ENCODE measurements around the gene KCNH3. TPM values are rescaled to one million over a fixed set of nuclear protein-coding genes. Genes with fewer than 3 reads are reported as not detected.

KCNH3 gene
- polyA plus RNA-seq, 4 donors: 0.22 to 3.4 TPM; not detected in 2

- Histone ChIP-seq H3K4me3 (ENCODE audit: low read depth in 1 of 3, low read length in 3 of 3) (peak overlapping the region in 1 of 3 donors; percentile 75), H3K9me3 (ENCODE audit: control insufficient read depth in 2 of 2, insufficient read depth in 1 of 2, low read depth in 1 of 2, low read length in 1 of 2) (peaks cover 0 to 3% of the 10 kb centered on the region in 2 donors), H3K36me3 (ENCODE audit: control insufficient read depth in 3 of 3, insufficient read depth in 2 of 3, low read depth in 1 of 3, low read length in 3 of 3) (no peaks in the 10 kb centered on the region), H3K27me3 (ENCODE audit: control insufficient read depth in 3 of 3, insufficient read depth in 3 of 3, low read length in 3 of 3) (peaks cover 9 to 87% (median 13%) of the 10 kb centered on the region in 3 donors), H3K27ac (ENCODE audit: low read depth in 1 of 3, low read length in 2 of 3) (no peak overlapping the region), H3K4me1 (ENCODE audit: control insufficient read depth in 3 of 3, insufficient read depth in 2 of 3, low read depth in 1 of 3, low read length in 2 of 3) (peaks cover 0 to 28% (median 0%) of the 10 kb centered on the region in 3 donors)
- DNase-seq (no peak), FAIRE-seq (no peak)
- WGBS, 3 donors: 6 to 12% (median 11%) methylated on average over 37 to 47 of the region's 47 CpGs
These were observed 787 bp downstream of the KCNH3 start for GRCh38 chr12:49539406-49540228.

- FAIRE-seq: no peak
These were observed 1.7 kb downstream of the KCNH3 start for GRCh38 chr12:49540229-49541139.

GRCh38 chr12:49541140-49541861, 2.5 kb downstream of the KCNH3 start:
- no peak for FAIRE-seq
- 88 to 91% (median 90%) methylated on average over 17 to 18 of the region's 18 CpGs for WGBS, 3 donors
- Histone ChIP-seq H3K9me3 (ENCODE audit: control insufficient read depth in 2 of 2, insufficient read depth in 1 of 2, low read depth in 1 of 2, low read length in 1 of 2) (peaks cover 0 to 3% of the 10 kb centered on the region in 2 donors), H3K27me3 (ENCODE audit: control insufficient read depth in 3 of 3, insufficient read depth in 3 of 3, low read length in 3 of 3) (peaks cover 6 to 88% (median 13%) of the 10 kb centered on the region in 3 donors), H3K36me3 (ENCODE audit: control insufficient read depth in 3 of 3, insufficient read depth in 2 of 3, low read depth in 1 of 3, low read length in 3 of 3) (no peaks in the 10 kb centered on the region), H3K4me1 (ENCODE audit: control insufficient read depth in 3 of 3, insufficient read depth in 2 of 3, low read depth in 1 of 3, low read length in 2 of 3) (peaks cover 0 to 28% (median 0%) of the 10 kb centered on the region in 3 donors), H3K4me3 (ENCODE audit: low read depth in 1 of 3, low read length in 3 of 3) (no peak overlapping the region), H3K27ac (ENCODE audit: low read depth in 1 of 3, low read length in 2 of 3) (no peak overlapping the region)
- no peak for DNase-seq

More at GRCh38 chr12:49540229-49541139, 1.7 kb downstream of the KCNH3 start:
- H3K4me3 ChIP-seq (ENCODE audit: low read depth in 1 of 3, low read length in 3 of 3): no peak overlapping the region
- H3K4me1 ChIP-seq (ENCODE audit: control insufficient read depth in 3 of 3, insufficient read depth in 2 of 3, low read depth in 1 of 3, low read length in 2 of 3): peaks cover 0 to 28% (median 0%) of the 10 kb centered on the region in 3 donors
- 40 to 68% (median 52%) methylated on average over 19 to 21 of the region's 21 CpGs for WGBS, 3 donors
- H3K36me3 ChIP-seq (ENCODE audit: control insufficient read depth in 3 of 3, insufficient read depth in 2 of 3, low read depth in 1 of 3, low read length in 3 of 3): no peaks in the 10 kb centered on the region
- H3K27ac ChIP-seq (ENCODE audit: low read depth in 1 of 3, low read length in 2 of 3): no peak overlapping the region
- DNase-seq: peak in 1 of 2 donors; percentile 40
- peaks cover 9 to 87% (median 13%) of the 10 kb centered on the region in 3 donors for H3K27me3 ChIP-seq (ENCODE audit: control insufficient read depth in 3 of 3, insufficient read depth in 3 of 3, low read length in 3 of 3)
- peaks cover 0 to 3% of the 10 kb centered on the region in 2 donors for H3K9me3 ChIP-seq (ENCODE audit: control insufficient read depth in 2 of 2, insufficient read depth in 1 of 2, low read depth in 1 of 2, low read length in 1 of 2)

- no peaks in the 10 kb centered on the region for H3K36me3 ChIP-seq (ENCODE audit: control insufficient read depth in 3 of 3, insufficient read depth in 2 of 3, low read depth in 1 of 3, low read length in 3 of 3)
- no peak for FAIRE-seq
- WGBS, 3 donors: 83 to 94% (median 89%) methylated on average over 7 of the region's 7 CpGs
- peaks cover 0 to 3% of the 10 kb centered on the region in 2 donors for H3K9me3 ChIP-seq (ENCODE audit: control insufficient read depth in 2 of 2, insufficient read depth in 1 of 2, low read depth in 1 of 2, low read length in 1 of 2)
- no peak overlapping the region for H3K4me3 ChIP-seq (ENCODE audit: low read depth in 1 of 3, low read length in 3 of 3)
- DNase-seq: no peak
- H3K4me1 ChIP-seq (ENCODE audit: control insufficient read depth in 3 of 3, insufficient read depth in 2 of 3, low read depth in 1 of 3, low read length in 2 of 3): peaks cover 0 to 28% (median 0%) of the 10 kb centered on the region in 3 donors
- H3K27me3 ChIP-seq (ENCODE audit: control insufficient read depth in 3 of 3, insufficient read depth in 3 of 3, low read length in 3 of 3): peaks cover 6 to 81% (median 13%) of the 10 kb centered on the region in 3 donors
- no peak overlapping the region for H3K27ac ChIP-seq (ENCODE audit: low read depth in 1 of 3, low read length in 2 of 3)
These were observed 3.2 kb downstream of the KCNH3 start for GRCh38 chr12:49541911-49542505.

GRCh38 chr12:49542592-49543160, 3.8 kb downstream of the KCNH3 start:
- Histone ChIP-seq H3K9me3 (ENCODE audit: control insufficient read depth in 2 of 2, insufficient read depth in 1 of 2, low read depth in 1 of 2, low read length in 1 of 2) (peaks cover 0 to 3% of the 10 kb centered on the region in 2 donors), H3K4me1 (ENCODE audit: control insufficient read depth in 3 of 3, insufficient read depth in 2 of 3, low read depth in 1 of 3, low read length in 2 of 3) (peaks cover 0 to 24% (median 0%) of the 10 kb centered on the region in 3 donors), H3K27me3 (ENCODE audit: control insufficient read depth in 3 of 3, insufficient read depth in 3 of 3, low read length in 3 of 3) (peaks cover 6 to 75% (median 13%) of the 10 kb centered on the region in 3 donors), H3K36me3 (ENCODE audit: control insufficient read depth in 3 of 3, insufficient read depth in 2 of 3, low read depth in 1 of 3, low read length in 3 of 3) (no peaks in the 10 kb centered on the region), H3K4me3 (ENCODE audit: low read depth in 1 of 3, low read length in 3 of 3) (no peak overlapping the region), H3K27ac (ENCODE audit: low read depth in 1 of 3, low read length in 2 of 3) (no peak overlapping the region)
- DNase-seq (no peak), FAIRE-seq (no peak)
- WGBS, 3 donors: 91 to 96% (median 94%) methylated on average over 15 of the region's 15 CpGs

- FAIRE-seq: no peak
- no peak for DNase-seq
- WGBS, 3 donors: 28 to 55% (median 39%) methylated on average over 20 of the region's 20 CpGs
- H3K27ac ChIP-seq (ENCODE audit: low read depth in 1 of 3, low read length in 2 of 3): no peak overlapping the region
- peaks cover 7 to 72% (median 7%) of the 10 kb centered on the region in 3 donors for H3K27me3 ChIP-seq (ENCODE audit: control insufficient read depth in 3 of 3, insufficient read depth in 3 of 3, low read length in 3 of 3)
- H3K36me3 ChIP-seq (ENCODE audit: control insufficient read depth in 3 of 3, insufficient read depth in 2 of 3, low read depth in 1 of 3, low read length in 3 of 3): no peaks in the 10 kb centered on the region
- H3K9me3 ChIP-seq (ENCODE audit: control insufficient read depth in 2 of 2, insufficient read depth in 1 of 2, low read depth in 1 of 2, low read length in 1 of 2): peaks cover 0 to 3% of the 10 kb centered on the region in 2 donors
- no peak overlapping the region for H3K4me3 ChIP-seq (ENCODE audit: low read depth in 1 of 3, low read length in 3 of 3)
- peaks cover 0 to 20% (median 0%) of the 10 kb centered on the region in 3 donors for H3K4me1 ChIP-seq (ENCODE audit: control insufficient read depth in 3 of 3, insufficient read depth in 2 of 3, low read depth in 1 of 3, low read length in 2 of 3)
These were observed 4.5 kb downstream of the KCNH3 start for GRCh38 chr12:49543221-49543913.
